SKM-1 treated with dmso at 0.1 percent for 144 hours (cell line): ENCODE results near the gene SNX8.

Experiments
- DNase-seq: peaks from one replicate; lab custom pipeline; 2025; ENCODE audit not compliant: unreplicated experiment; lab: John Stamatoyannopoulos, UW

The SNX8 gene

DNA sequence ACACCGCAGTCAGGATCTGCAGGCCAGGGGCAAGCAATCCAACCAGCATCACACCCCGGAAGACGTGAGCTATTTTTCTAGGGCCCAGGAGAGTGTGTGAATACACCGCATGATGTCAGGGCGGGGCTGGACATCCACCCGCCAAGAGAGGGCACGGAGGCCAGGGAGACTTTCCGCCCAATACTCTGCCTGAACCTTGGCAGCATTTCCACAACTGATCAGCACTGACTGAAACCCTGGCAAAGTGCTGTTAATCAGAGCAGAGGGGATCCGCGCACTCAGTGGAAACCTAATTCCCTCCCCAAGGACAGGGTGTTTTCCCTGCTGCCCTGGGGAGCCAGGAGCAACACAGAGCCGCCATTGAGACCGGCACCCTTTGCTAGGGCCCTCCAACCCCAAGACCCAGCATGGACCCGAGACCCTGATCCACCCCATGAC, 89.7 kb downstream of the SNX8 start:
- no peak for DNase-seq

DNA sequence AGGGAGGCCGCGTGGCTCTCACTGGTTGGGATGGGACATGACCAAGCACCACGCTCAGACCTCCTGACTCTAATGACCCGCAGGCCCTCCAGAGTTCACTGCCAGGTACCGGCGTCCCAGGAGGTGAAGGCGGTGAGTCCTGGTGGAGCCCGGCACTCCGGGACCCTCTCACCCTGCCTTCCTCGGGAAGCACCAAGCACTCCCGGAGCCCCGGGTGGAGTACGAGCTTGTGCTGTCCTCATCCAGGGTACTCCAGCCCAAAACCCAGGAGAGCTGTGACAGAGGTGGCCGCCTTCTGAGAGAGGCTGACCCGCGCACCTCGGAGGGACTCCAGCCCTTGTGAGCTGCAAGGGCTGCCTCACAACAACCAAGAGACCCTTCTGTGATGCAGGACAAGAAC, 90.9 kb downstream of the SNX8 start:
- DNase-seq = no peak

GRCh38 chr7:2222516-2222915, 91.7 kb downstream of the SNX8 start:
- no peak for DNase-seq

- DNase-seq = no peak
These were observed 93.3 kb downstream of the SNX8 start for GRCh38 chr7:2220954-2221353.

GRCh38 chr7:2220506-2220905, 93.7 kb downstream of the SNX8 start:
- no peak for DNase-seq

DNA sequence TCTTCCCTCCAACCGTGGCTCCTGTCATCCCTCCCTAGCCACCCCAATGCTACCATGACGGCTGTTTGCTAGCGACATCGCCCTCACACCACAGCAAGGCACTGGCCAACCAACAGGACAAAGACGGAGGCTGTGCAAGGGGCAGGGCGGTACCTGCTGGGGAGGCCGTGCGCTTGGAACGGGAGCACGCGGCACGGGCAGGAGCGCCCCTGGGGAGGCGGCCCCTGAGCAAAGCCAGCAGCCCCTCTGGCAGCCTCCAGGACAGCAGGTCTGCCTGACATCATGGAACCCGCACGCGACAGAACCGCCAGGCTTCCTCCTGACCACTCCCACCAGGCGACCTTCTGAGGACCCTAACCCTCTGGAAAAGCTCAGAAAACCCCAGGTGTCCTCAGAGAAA, 94.2 kb downstream of the SNX8 start:
- no peak for DNase-seq

GRCh38 chr7:2219606-2220005, 94.6 kb downstream of the SNX8 start:
- DNase-seq = no peak

- no peak for DNase-seq
These were observed 95.1 kb downstream of the SNX8 start for GRCh38 chr7:2219136-2219535.

GRCh38 chr7:2218444-2218785, 95.8 kb downstream of the SNX8 start:
- DNase-seq = no peak

GRCh38 chr7:2217716-2218443, 96.4 kb downstream of the SNX8 start:
- no peak for DNase-seq

DNA sequence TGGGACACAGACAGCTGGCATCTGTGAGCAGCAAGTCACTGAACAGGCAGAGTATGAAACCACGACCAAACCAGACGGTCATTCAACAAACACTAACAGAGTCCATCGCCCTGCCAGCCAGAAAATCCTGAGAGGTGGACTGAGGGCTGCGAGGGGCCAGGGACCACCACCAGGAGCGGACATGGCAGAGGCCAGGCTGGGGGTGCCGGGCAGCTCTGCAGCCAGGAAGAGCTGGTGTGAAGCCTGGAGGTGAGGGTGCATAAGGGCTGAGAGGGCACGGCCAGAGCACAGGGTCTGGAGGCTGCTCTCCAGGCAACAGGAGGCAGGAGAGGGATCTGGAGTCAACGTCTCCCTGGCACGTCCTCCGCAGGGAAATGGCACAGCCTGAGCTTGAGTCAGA, 97.0 kb downstream of the SNX8 start:
- no peak for DNase-seq

GRCh38 chr7:2215851-2216250, 98.4 kb downstream of the SNX8 start:
- no peak for DNase-seq

GRCh38 chr7:2214636-2215035, 99.6 kb downstream of the SNX8 start:
- no peak for DNase-seq

GRCh38 chr7:2213551-2214215, 100.6 kb downstream of the SNX8 start:
- DNase-seq = no peak

GRCh38 chr7:2212906-2213305, 101.3 kb downstream of the SNX8 start:
- DNase-seq = no peak

DNA sequence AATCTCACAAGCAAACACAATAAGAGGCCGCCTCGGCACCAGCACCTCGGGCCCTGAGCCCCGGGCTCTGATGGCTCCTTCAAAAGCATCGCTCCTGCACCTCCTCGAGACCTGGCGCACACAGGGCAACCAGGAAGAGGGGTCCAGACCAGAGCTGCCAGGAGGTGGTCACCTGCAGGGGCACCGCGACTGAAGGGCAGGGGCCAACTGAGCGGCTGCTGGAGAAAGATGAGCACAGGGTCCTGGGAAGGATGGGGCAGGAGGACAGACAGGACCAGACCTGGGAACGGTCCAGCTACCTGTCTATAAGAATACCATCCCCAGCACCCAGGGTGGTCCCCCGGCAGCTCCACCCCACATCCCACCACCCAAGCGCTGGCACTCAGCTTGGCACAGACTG, 102.3 kb downstream of the SNX8 start:
- no peak for DNase-seq

GRCh38 chr7:2211259-2211880, 102.9 kb downstream of the SNX8 start:
- no peak for DNase-seq

DNA sequence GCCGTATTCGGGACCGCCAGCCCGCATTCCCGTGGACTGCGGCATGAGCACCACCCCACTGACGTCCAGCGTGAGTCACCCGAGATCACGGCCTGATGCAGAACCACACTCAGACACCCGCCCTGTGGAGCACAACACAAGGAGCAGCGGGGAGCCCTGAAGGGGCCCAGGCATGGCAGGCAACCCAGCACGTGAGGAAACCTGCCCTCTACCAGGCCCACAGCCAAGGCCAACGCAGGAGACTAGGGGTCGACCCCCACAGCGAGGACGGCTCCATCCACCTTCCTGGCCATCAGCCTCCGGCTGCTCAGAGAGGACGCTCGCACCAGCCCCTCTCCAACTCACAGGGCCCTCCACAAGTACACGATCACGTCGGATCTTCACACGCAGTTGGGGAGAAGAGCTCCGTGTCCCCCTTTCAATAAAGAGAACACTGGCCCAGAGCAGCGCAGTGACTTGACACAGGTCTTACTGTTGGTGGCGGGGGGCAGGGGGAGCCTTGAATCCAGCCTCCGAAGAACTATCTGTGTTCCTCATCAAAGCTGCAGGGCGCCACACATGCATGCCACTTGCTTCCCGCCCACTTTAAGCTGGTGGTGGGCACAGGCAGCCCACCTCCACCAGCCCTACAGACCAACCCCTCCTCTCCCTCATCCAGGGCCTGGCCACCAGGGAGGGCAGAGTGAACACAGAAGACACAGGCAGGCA, 103.5 kb downstream of the SNX8 start:
- no peak for DNase-seq

DNA sequence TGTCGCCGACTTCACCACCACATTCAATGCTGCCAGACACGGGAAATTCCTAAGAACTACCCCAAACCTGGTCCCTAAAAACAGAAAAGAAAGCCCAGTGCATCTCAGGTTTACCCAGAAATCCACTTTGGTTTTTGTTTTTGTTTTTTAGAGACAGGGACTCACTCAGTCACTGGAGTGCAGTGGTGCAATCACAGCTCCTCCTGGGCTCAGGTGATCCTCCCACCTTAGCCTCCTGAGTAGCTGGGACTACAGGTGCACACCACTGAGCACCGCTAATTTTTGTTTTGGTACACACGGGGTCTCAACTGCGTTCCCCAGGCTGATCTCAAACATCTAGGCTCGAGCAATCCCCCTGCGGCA, 104.3 kb downstream of the SNX8 start:
- no peak for DNase-seq

DNA sequence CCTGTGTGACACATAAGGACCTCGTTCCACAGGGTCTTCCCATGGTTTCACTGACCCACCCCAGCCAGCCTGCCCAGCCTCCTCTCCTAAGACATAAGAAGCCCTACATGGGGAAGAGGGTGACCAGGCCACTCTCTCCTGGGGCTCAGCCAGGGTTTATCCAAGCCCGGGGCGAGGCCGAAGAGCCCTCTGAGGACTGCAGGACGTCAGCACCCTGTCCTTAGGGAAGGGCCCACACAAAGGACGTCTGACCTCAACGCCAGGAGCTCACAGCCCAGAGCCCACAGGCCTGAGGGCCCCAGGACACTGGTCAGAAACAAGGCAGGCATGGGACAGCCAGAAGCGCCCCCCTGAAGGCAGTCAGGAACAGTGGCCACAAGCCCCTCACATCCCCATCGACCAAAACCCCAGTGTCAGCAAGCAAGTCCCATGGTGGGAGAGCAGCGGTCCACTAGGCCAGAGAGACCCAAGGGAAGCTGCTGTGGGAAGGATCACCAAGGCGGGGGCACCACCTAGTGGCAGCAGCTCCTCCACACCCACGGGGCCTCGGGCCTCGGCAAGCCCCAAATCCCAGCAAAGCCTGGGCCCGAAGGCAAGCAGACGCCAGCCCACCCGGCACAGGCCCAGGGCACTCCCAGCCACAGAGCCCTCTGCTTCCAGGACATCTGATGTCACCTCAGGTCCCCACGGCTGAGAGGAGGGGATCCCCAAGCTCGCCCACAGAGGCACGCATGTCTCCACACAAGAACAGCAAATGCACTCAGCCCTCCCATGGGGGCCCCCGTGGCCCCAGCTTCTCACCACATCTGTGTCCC, 104.9 kb downstream of the SNX8 start:
- no peak for DNase-seq

DNA sequence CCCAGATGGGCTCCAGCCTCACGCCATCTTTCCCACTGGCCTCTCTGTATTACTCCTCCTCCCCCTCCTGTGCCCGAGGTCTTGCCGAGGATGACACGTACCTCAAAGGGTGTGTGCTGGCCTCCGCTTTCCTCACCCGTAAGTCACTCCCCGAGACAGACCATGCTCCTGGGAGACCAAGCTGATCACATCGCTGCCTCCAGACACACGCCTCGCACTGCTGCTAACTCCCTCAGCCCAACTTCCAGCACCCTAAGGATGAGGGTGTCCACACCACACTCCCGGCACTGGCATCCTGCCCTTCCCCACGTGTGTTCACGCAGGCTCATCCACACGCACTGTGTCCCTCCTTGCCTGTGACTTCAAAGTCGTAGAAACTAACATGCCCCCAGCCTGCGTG, 105.5 kb downstream of the SNX8 start:
- no peak for DNase-seq
